Neuronal stem cell (in vitro differentiated cells): Measurements from ENCODE around the gene EIF2AK3.
"Not testable (repeated sequence)": the region's sequence is repeated elsewhere in the genome, so short reads cannot be mapped to it uniquely, and the experiment has no call there.

Source experiments
- DNase-seq: peaks from one replicate; pipeline ENCODE4 v3.0.0-alpha.2; 2013; ENCODE audit warnings: low spot score
- H2AFZ ChIP-seq: one replicate; pipeline ENCODE4 v1.6.1; 2013; ENCODE audit warnings: mild to moderate bottlenecking, low read length, inconsistent platforms
- H2AK5ac ChIP-seq: 2 replicates; pipeline ENCODE4 v1.6.1; 2013; ENCODE audit warnings: low read depth, mild to moderate bottlenecking, inconsistent platforms, low read length, moderate library complexity, mixed read lengths
- H2BK120ac ChIP-seq: 2 replicates; pipeline ENCODE4 v1.6.1; 2013; ENCODE audit warnings: low read depth, mild to moderate bottlenecking, inconsistent platforms, low read length, moderate library complexity, mixed read lengths
- H2BK12ac ChIP-seq: one replicate; pipeline ENCODE4 v1.6.1; 2013; ENCODE audit warnings: low read length, inconsistent platforms
- H2BK15ac ChIP-seq: 2 replicates; pipeline ENCODE4 v1.6.1; 2013; ENCODE audit warnings: mild to moderate bottlenecking, low read length, inconsistent platforms, mixed read lengths
- H2BK5ac ChIP-seq: one replicate; pipeline ENCODE4 v1.6.1; 2013; ENCODE audit warnings: inconsistent platforms, mild to moderate bottlenecking, low read length, moderate library complexity
- H3K14ac ChIP-seq: one replicate; pipeline ENCODE4 v1.6.1; 2013; ENCODE audit warnings: low read length, inconsistent platforms
- H3K18ac ChIP-seq: 2 replicates; pipeline ENCODE4 v1.6.1; 2013; ENCODE audit warnings: low read length, inconsistent platforms
- H3K23ac ChIP-seq: 2 replicates; pipeline ENCODE4 v1.6.1; 2013; ENCODE audit warnings: low read depth, mild to moderate bottlenecking, mixed read lengths, low read length, inconsistent platforms; ENCODE audit not compliant: poor library complexity
- H3K27ac ChIP-seq: replicated peaks from 3 replicates; pipeline ENCODE4 v1.5.1; 2013; ENCODE audit warnings: low read length, inconsistent platforms
- H3K27me3 ChIP-seq, 3 experiments: 2 replicates each; pipeline ENCODE4 v1.6.1; 2013; ENCODE audit warnings: low read length in 3 of 3, mild to moderate bottlenecking in 2 of 3, inconsistent platforms in 1 of 3, low read depth in 1 of 3, mixed read lengths in 1 of 3, moderate library complexity in 1 of 3; ENCODE audit not compliant: control insufficient read depth in 3 of 3, insufficient read depth in 3 of 3
- H3K36me3 ChIP-seq, 2 donors: replicated peaks in 1 of 2; 2 replicates each; pipeline ENCODE4 v1.6.1; 2013; ENCODE audit warnings: low read length in 2 of 2; ENCODE audit not compliant: control insufficient read depth in 2 of 2, insufficient read depth in 2 of 2
- H3K4ac ChIP-seq: 2 replicates; pipeline ENCODE4 v1.6.1; 2013; ENCODE audit warnings: inconsistent platforms, mild to moderate bottlenecking, low read length, moderate library complexity
- H3K4me1 ChIP-seq, 2 donors: 1 replicate in 1 of 2; 2 replicates in 1 of 2; pipeline ENCODE4 v1.6.1; 2013; ENCODE audit warnings: low read length in 2 of 2, low read depth in 1 of 2; ENCODE audit not compliant: control insufficient read depth in 2 of 2, insufficient read depth in 1 of 2
- H3K4me2 ChIP-seq: one replicate; pipeline ENCODE4 v1.6.1; 2013; ENCODE audit warnings: mild to moderate bottlenecking, low read length, inconsistent platforms; ENCODE audit not compliant: insufficient read depth, poor library complexity, severe bottlenecking
- H3K4me3 ChIP-seq, 2 donors: 2 replicates each; pipeline ENCODE4 v1.5.1; 2013; ENCODE audit warnings: low read length in 2 of 2, mild to moderate bottlenecking in 2 of 2, inconsistent platforms in 1 of 2, moderate library complexity in 1 of 2
- H3K79me1 ChIP-seq: one replicate; pipeline ENCODE4 v1.6.1; 2013; ENCODE audit warnings: low read depth, mild to moderate bottlenecking, inconsistent platforms, low read length, moderate library complexity
- H3K9ac ChIP-seq: one replicate; pipeline ENCODE4 v1.6.1; 2013; ENCODE audit warnings: mild to moderate bottlenecking, low read depth, low read length, inconsistent platforms; ENCODE audit not compliant: poor library complexity
- H3K9me3 ChIP-seq, 2 donors: replicated peaks in 1 of 2; 2 replicates each; pipeline versions ENCODE3 to v1.6.1; 2013; ENCODE audit warnings: low read length in 2 of 2, mild to moderate bottlenecking in 2 of 2, inconsistent platforms in 1 of 2, low read depth in 1 of 2, mixed read lengths in 1 of 2, moderate library complexity in 1 of 2; ENCODE audit not compliant: control insufficient read depth in 2 of 2, insufficient read depth in 1 of 2
- H4K8ac ChIP-seq: one replicate; pipeline ENCODE4 v1.6.1; 2013; ENCODE audit warnings: low read depth, mild to moderate bottlenecking, inconsistent platforms, low read length, moderate library complexity
- H4K91ac ChIP-seq: one replicate; pipeline ENCODE4 v1.6.1; 2013; ENCODE audit warnings: low read length, low read depth, mild to moderate bottlenecking, inconsistent platforms; ENCODE audit not compliant: poor library complexity
- WGBS, 2 donors: extraction: QIAGEN DNeasy Blood & Tissue Kit; methylation state at CpG; one replicate each; pipeline ENCODE4 v1.1.7; 2013; ENCODE audit warnings: missing lambda C conversion rate in 2 of 2, mixed read lengths in 1 of 2; ENCODE audit not compliant: insufficient read length in 2 of 2, insufficient replicate concordance in 1 of 2; ENCODE audit errors: extremely low coverage in 2 of 2; 5-methylcytosine and 5-hydroxymethylcytosine counted together

EIF2AK3 gene

GRCh38 chr2:88645291-88645882 is 18.1 kb upstream of the EIF2AK3 start:
- not testable (repeated sequence) for H3K4me2 ChIP-seq, H4K8ac ChIP-seq, H3K4me3 ChIP-seq, DNase-seq, H3K27ac ChIP-seq, H3K14ac ChIP-seq, H3K4me1 ChIP-seq, H3K9me3 ChIP-seq, H3K9ac ChIP-seq, H2BK12ac ChIP-seq, H3K18ac ChIP-seq, H4K91ac ChIP-seq, H3K23ac ChIP-seq, H2BK5ac ChIP-seq, H3K4ac ChIP-seq, H3K79me1 ChIP-seq, H2BK120ac ChIP-seq, H3K27me3 ChIP-seq, H3K36me3 ChIP-seq, H2BK15ac ChIP-seq, H2AK5ac ChIP-seq, H2AFZ ChIP-seq
- no CpG with 5 or more reads among the region's 2 CpGs for WGBS, 2 donors

GRCh38 chr2:88642278-88642677 is 15.0 kb upstream of the EIF2AK3 start:
- Histone ChIP-seq H3K36me3 (no peaks in the 10 kb centered on the region), H4K91ac (no peak overlapping the region), H2AFZ (no peak overlapping the region), H3K4me2 (no peak overlapping the region), H2BK120ac (no peak overlapping the region), H3K18ac (no peak overlapping the region), H2BK5ac (no peak overlapping the region), H3K27ac (no peak overlapping the region), H3K79me1 (no peaks in the 10 kb centered on the region), H3K9ac (no peak overlapping the region), H3K27me3 (no peaks in the 10 kb centered on the region), H3K4me1 (no peaks in the 10 kb centered on the region), H2AK5ac (no peak overlapping the region), H3K4me3 (no peak overlapping the region), H3K9me3 (no peaks in the 10 kb centered on the region), H4K8ac (no peak overlapping the region), H2BK15ac (no peak overlapping the region), H3K23ac (no peak overlapping the region), H3K14ac (no peak overlapping the region), H2BK12ac (no peak overlapping the region), H3K4ac (no peak overlapping the region)
- WGBS, 2 donors, result no CpG with 5 or more reads among the region's 3 CpGs
- DNase-seq, result no peak

GRCh38 chr2:88641330-88641729 is 14.1 kb upstream of the EIF2AK3 start:
- Histone ChIP-seq H3K4me2 (no peak overlapping the region), H3K27ac (no peak overlapping the region), H3K14ac (peak overlapping the region; percentile 97), H3K9ac (no peak overlapping the region), H3K4me3 (no peak overlapping the region), H4K8ac (peak overlapping the region; percentile 7), H2AK5ac (peak overlapping the region; percentile 81), H3K18ac (peak overlapping the region; percentile 65), H2BK5ac (no peak overlapping the region), H2BK15ac (peak overlapping the region; percentile 58), H3K27me3 (no peaks in the 10 kb centered on the region), H3K4ac (no peak overlapping the region), H3K4me1 (no peaks in the 10 kb centered on the region), H3K79me1 (no peaks in the 10 kb centered on the region), H3K23ac (no peak overlapping the region), H2BK12ac (peak overlapping the region; percentile 73), H3K36me3 (no peaks in the 10 kb centered on the region), H3K9me3 (no peaks in the 10 kb centered on the region), H2BK120ac (no peak overlapping the region), H2AFZ (no peak overlapping the region), H4K91ac (no peak overlapping the region)
- no peak for DNase-seq
- WGBS, 2 donors, result no CpG with 5 or more reads among the region's 7 CpGs

GRCh38 chr2:88639865-88640264 is 12.6 kb upstream of the EIF2AK3 start:
- H3K9me3 ChIP-seq, result no peaks in the 10 kb centered on the region
- no peak overlapping the region for H4K91ac ChIP-seq
- no peak overlapping the region for H3K23ac ChIP-seq
- H4K8ac ChIP-seq, result no peak overlapping the region
- WGBS, 2 donors, result no CpG with 5 or more reads among the region's 1 CpG
- H2BK15ac ChIP-seq, result no peak overlapping the region
- no peak overlapping the region for H3K27ac ChIP-seq
- H2BK120ac ChIP-seq, result no peak overlapping the region
- no peaks in the 10 kb centered on the region for H3K36me3 ChIP-seq
- H3K4me2 ChIP-seq, result no peak overlapping the region
- no peak overlapping the region for H2BK12ac ChIP-seq
- DNase-seq, result no peak
- H2AFZ ChIP-seq, result no peak overlapping the region
- H3K27me3 ChIP-seq, result no peaks in the 10 kb centered on the region
- no peak overlapping the region for H3K4me3 ChIP-seq
- H3K9ac ChIP-seq, result no peak overlapping the region
- H2AK5ac ChIP-seq, result no peak overlapping the region
- H3K14ac ChIP-seq, result no peak overlapping the region
- no peaks in the 10 kb centered on the region for H3K4me1 ChIP-seq
- no peak overlapping the region for H3K4ac ChIP-seq
- no peak overlapping the region for H3K18ac ChIP-seq
- no peaks in the 10 kb centered on the region for H3K79me1 ChIP-seq
- H2BK5ac ChIP-seq, result no peak overlapping the region
